OCI-LY7 (cell line): Measurements from ENCODE around the gene CCDC73. TPM values are rescaled to one million over a fixed set of nuclear protein-coding genes. Genes with fewer than 3 reads are reported as not detected.

Experiments
- BruUV-seq: library from RNA; stranded (reverse); fragments of 400-500 nt; replicated peaks from 2 replicates; lab custom pipeline; 2021; lab: Mats Ljungman, UMichigan
- CTCF ChIA-PET: fragments of 300-600 bp; sonication (Branson Sonifier 250); formaldehyde crosslinking; loops from one replicate; lab custom pipeline; 2022; ENCODE audit warnings: antibody characterized with exemption; ENCODE audit not compliant: unreplicated experiment; lab: Charles Lee
- POLR2A ChIA-PET: fragments of 300-600 bp; sonication (Branson Sonifier 250); formaldehyde crosslinking; loops from one replicate; lab custom pipeline; 2022; ENCODE audit warnings: antibody characterized with exemption; lab: Charles Lee
- DNase-seq: peaks from one replicate; pipeline ENCODE4 v3.0.0-alpha.2; 2015; ENCODE audit warnings: low spot score
- H2AFZ ChIP-seq: fragments of 200-600 bp; sonication (generic), shearing (Covaris generic); 2 replicates; pipeline ENCODE4 v1.6.1; 2014; ENCODE audit warnings: mild to moderate bottlenecking, antibody characterized with exemption, low read length, moderate library complexity
- H3K27ac ChIP-seq: fragments of 200-600 bp; sonication (generic); 2 replicates; pipeline ENCODE4 v1.5.1; 2014; ENCODE audit warnings: mixed run types, low read depth, mild to moderate bottlenecking, moderate library complexity, low read length, inconsistent platforms; ENCODE audit not compliant: poor library complexity, severe bottlenecking
- H3K36me3 ChIP-seq: fragments of 200-600 bp; sonication (generic); 2 replicates; pipeline ENCODE4 v1.6.1; 2014; ENCODE audit warnings: mild to moderate bottlenecking, antibody characterized with exemption, low read length, moderate library complexity, mixed read lengths; ENCODE audit not compliant: insufficient read depth
- H3K4me1 ChIP-seq: fragments of 200-600 bp; sonication (generic); 2 replicates; pipeline ENCODE4 v1.5.1; 2014; ENCODE audit warnings: mild to moderate bottlenecking, low read length; ENCODE audit not compliant: insufficient read depth, poor library complexity, severe bottlenecking
- H3K4me2 ChIP-seq: fragments of 200-600 bp; sonication (generic); 2 replicates; pipeline ENCODE4 v1.6.1; 2014; ENCODE audit warnings: mild to moderate bottlenecking, low read length
- H3K4me3 ChIP-seq: fragments of 200-600 bp; sonication (generic); 2 replicates; pipeline ENCODE4 v1.5.1; 2014; ENCODE audit warnings: mild to moderate bottlenecking, low read depth, low read length; ENCODE audit not compliant: poor library complexity, severe bottlenecking
- H3K79me2 ChIP-seq: fragments of 200-600 bp; sonication (generic); 2 replicates; pipeline ENCODE4 v1.6.1; 2016; ENCODE audit warnings: low read depth, mild to moderate bottlenecking, low read length, moderate library complexity, mixed read lengths; ENCODE audit not compliant: insufficient read depth
- H3K9me2 ChIP-seq: fragments of 200-600 bp; sonication (generic); 2 replicates; pipeline ENCODE4 v1.6.1; 2016; ENCODE audit warnings: mild to moderate bottlenecking, low read length, mixed read lengths; ENCODE audit not compliant: insufficient read depth
- H3K9me3 ChIP-seq: fragments of 200-600 bp; sonication (generic); 2 replicates; pipeline ENCODE4 v1.6.1; 2014; ENCODE audit warnings: mild to moderate bottlenecking, mixed run types, low read length, mixed read lengths
- H4K20me1 ChIP-seq: fragments of 200-600 bp; sonication (generic); 2 replicates; pipeline ENCODE4 v1.6.1; 2014; ENCODE audit warnings: mild to moderate bottlenecking, antibody characterized with exemption, low read length, moderate library complexity, mixed read lengths; ENCODE audit not compliant: insufficient read depth
- CTCF ChIP-seq: fragments of 200-600 bp; sonication (generic); conservative IDR thresholded peaks from 2 replicates; pipeline ENCODE4 v1.5.1; 2014; ENCODE audit warnings: mild to moderate bottlenecking, antibody characterized with exemption, low read length, moderate library complexity, mixed read lengths
- EZH2phosphoT487 ChIP-seq: fragments of 200-600 bp; sonication (generic); IDR thresholded peaks from 2 replicates; pipeline ENCODE4 v1.6.1; 2018; ENCODE audit warnings: low read depth, borderline replicate concordance, mild to moderate bottlenecking, mixed run types, antibody characterized with exemption, low read length, moderate library complexity, mixed read lengths
- intact Hi-C: fragments of 100-400 bp; cut with micrococcal nuclease; formaldehyde crosslinking; loops from one replicate; pipeline ENCODE4 v1.10.0; 2022; ENCODE audit not compliant: unreplicated experiment
- total RNA-seq, 2 experiments: library from RNA; depleted of rRNA in 1 of 2; stranded (reverse); fragments of >200 nt in 1 of 2; shearing (Covaris generic) in 1 of 2; gene quantifications; 2 replicates each; pipeline ENCODE4 v1.2.3, GENCODE V29; 2014 to 2022

The CCDC73 gene
- total RNA-seq, 2 experiments from 2014 or later = not detected

- Histone ChIP-seq H4K20me1 (no peaks in the 10 kb centered on the region), H3K36me3 (no peaks in the 10 kb centered on the region), H3K4me1 (no peaks in the 10 kb centered on the region), H3K79me2 (no peaks in the 10 kb centered on the region), H3K4me3 (no peak overlapping the region), H3K4me2 (no peak overlapping the region), H3K9me2 (no peaks in the 10 kb centered on the region), H2AFZ (no peak overlapping the region), H3K27ac (no peak overlapping the region), H3K9me3 (no peaks in the 10 kb centered on the region)
- POLR2A ChIA-PET = no interaction called here
- CTCF ChIA-PET = no interaction called here
- no peak for TF ChIP-seq CTCF
- no peak for TF ChIP-seq EZH2phosphoT487
- intact Hi-C loops = no loop called here
- DNase-seq = no peak
- no TSS peak for BruUV-seq
These were observed 225.1 kb downstream of the CCDC73 start for GRCh38 chr11:32569313-32569881.

GRCh38 chr11:32567154-32567553 is 227.3 kb downstream of the CCDC73 start:
- intact Hi-C loops = no loop called here
- CTCF ChIA-PET = no interaction called here
- no peaks in the 10 kb centered on the region for H3K36me3 ChIP-seq

More at GRCh38 chr11:32567154-32567553, 227.3 kb downstream of the CCDC73 start:
- Histone ChIP-seq H3K79me2 (no peaks in the 10 kb centered on the region), H3K4me1 (no peaks in the 10 kb centered on the region), H3K9me3 (no peaks in the 10 kb centered on the region), H3K4me3 (no peak overlapping the region), H4K20me1 (no peaks in the 10 kb centered on the region), H3K4me2 (no peak overlapping the region), H3K9me2 (no peaks in the 10 kb centered on the region), H2AFZ (no peak overlapping the region), H3K27ac (no peak overlapping the region)
- POLR2A ChIA-PET = interaction anchor here (0.5 to 0.7 kb wide), 2 partner anchors 26 to 247 kb away, joined by 3 read pairs; no protein-coding TSS in a partner anchor
- TF ChIP-seq CTCF (no peak), EZH2phosphoT487 (no peak)
- no TSS peak for BruUV-seq
- DNase-seq = no peak
